CD14-positive monocyte (primary cell): ENCODE results near the gene TTLL10. TPM values are rescaled to one million over a fixed set of nuclear protein-coding genes. Genes with fewer than 3 reads are reported as not detected.

Source experiments
- DNase-seq, 3 donors: peaks; one replicate each; pipeline ENCODE4 v3.0.0-alpha.2; 2011 to 2022
- H2AFZ ChIP-seq: 2 replicates; pipeline ENCODE4 v1.6.0; 2012; ENCODE audit warnings: mild to moderate bottlenecking, low read depth, low read length, inconsistent platforms; ENCODE audit not compliant: insufficient read depth, poor library complexity, severe bottlenecking
- H3K27ac ChIP-seq, 2 donors: 1 replicate in 1 of 2; 2 replicates in 1 of 2; pipeline ENCODE4 v1.5.1; 2012 to 2013; ENCODE audit warnings: low read length in 2 of 2, control low read depth in 1 of 2, inconsistent platforms in 1 of 2, low read depth in 1 of 2, mild to moderate bottlenecking in 1 of 2
- H3K27me3 ChIP-seq, 2 donors: one replicate each; pipeline versions ENCODE4 v1.6.0 to v1.6.1; 2011 to 2013; ENCODE audit warnings: low read length in 2 of 2; ENCODE audit not compliant: control insufficient read depth in 2 of 2, insufficient read depth in 2 of 2
- H3K36me3 ChIP-seq, 2 donors: replicated peaks in 1 of 2; 1 replicate in 1 of 2; 2 replicates in 1 of 2; pipeline versions ENCODE4 v1.5.1 to v1.6.1; 2012 to 2013; ENCODE audit warnings: low read length in 2 of 2, control low read depth in 1 of 2, inconsistent platforms in 1 of 2, mild to moderate bottlenecking in 1 of 2; ENCODE audit not compliant: insufficient read depth in 2 of 2, control insufficient read depth in 1 of 2
- H3K4me1 ChIP-seq, 2 donors: 1 replicate in 1 of 2; 2 replicates in 1 of 2; pipeline versions ENCODE4 v1.5.1 to v1.6.1; 2012 to 2013; ENCODE audit warnings: low read length in 2 of 2, control low read depth in 1 of 2, inconsistent platforms in 1 of 2, mild to moderate bottlenecking in 1 of 2, moderate library complexity in 1 of 2; ENCODE audit not compliant: insufficient read depth in 2 of 2, control insufficient read depth in 1 of 2
- H3K4me2 ChIP-seq: replicated peaks from 2 replicates; pipeline ENCODE3; 2012; ENCODE audit warnings: low read length, moderate library complexity, mild to moderate bottlenecking; ENCODE audit not compliant: poor library complexity, severe bottlenecking; ENCODE audit errors: extremely low read depth
- H3K4me3 ChIP-seq, 3 experiments: fragments of 200-600 bp in 1 of 3; sonication (generic) in 1 of 3; replicated peaks in 1 of 3; 1 replicate in 2 of 3; 2 replicates in 1 of 3; pipeline ENCODE4 v1.5.1; 2011 to 2013; ENCODE audit warnings: low read length in 3 of 3, mild to moderate bottlenecking in 3 of 3, control low read depth in 2 of 3, low read depth in 2 of 3, inconsistent platforms in 1 of 3, moderate library complexity in 1 of 3
- H3K79me2 ChIP-seq: 2 replicates; pipeline ENCODE4 v1.6.0; 2012; ENCODE audit warnings: mild to moderate bottlenecking, control low read depth, inconsistent platforms, low read length, moderate library complexity; ENCODE audit not compliant: insufficient read depth
- H3K9ac ChIP-seq: 2 replicates; pipeline ENCODE4 v1.6.0; 2017; ENCODE audit warnings: low read length, mild to moderate bottlenecking; ENCODE audit not compliant: insufficient read depth, poor library complexity, severe bottlenecking
- H3K9me3 ChIP-seq, 2 donors: replicated peaks in 1 of 2; 1 replicate in 1 of 2; 2 replicates in 1 of 2; pipeline versions ENCODE4 v1.5.1 to v1.6.1; 2012 to 2013; ENCODE audit warnings: low read length in 2 of 2, control low read depth in 1 of 2; ENCODE audit not compliant: control insufficient read depth in 1 of 2, insufficient read depth in 1 of 2
- H4K20me1 ChIP-seq: 2 replicates; pipeline ENCODE4 v1.6.0; 2012; ENCODE audit warnings: mild to moderate bottlenecking, low read length, control low read depth, moderate library complexity; ENCODE audit not compliant: insufficient read depth
- H3K27ac Mint-ChIP-seq, 7 donors: one replicate each; pipeline ENCODE4 v1.8.0; 2020; ENCODE audit warnings: mild to moderate bottlenecking in 7 of 7, mixed read lengths in 7 of 7, moderate library complexity in 6 of 7, inconsistent platforms in 2 of 7
- H3K27me3 Mint-ChIP-seq, 3 donors: one replicate each; pipeline ENCODE4 v1.8.0; 2021 to 2022; ENCODE audit warnings: low read depth in 3 of 3, mild to moderate bottlenecking in 3 of 3, mixed read lengths in 3 of 3, moderate library complexity in 3 of 3, inconsistent platforms in 1 of 3
- H3K36me3 Mint-ChIP-seq, 2 donors: one replicate each; pipeline ENCODE4 v1.8.0; 2020; ENCODE audit warnings: mixed read lengths in 2 of 2, inconsistent platforms in 1 of 2, mild to moderate bottlenecking in 1 of 2
- H3K4me1 Mint-ChIP-seq: one replicate; pipeline ENCODE4 v1.8.0; 2020; ENCODE audit warnings: mild to moderate bottlenecking, mixed read lengths
- H3K4me3 Mint-ChIP-seq, 2 donors: one replicate each; pipeline ENCODE4 v1.8.0; 2020; ENCODE audit warnings: mild to moderate bottlenecking in 2 of 2, mixed read lengths in 2 of 2, moderate library complexity in 1 of 2
- H3K9me3 Mint-ChIP-seq, 7 donors: one replicate each; pipeline ENCODE4 v1.8.0; 2020 to 2022; ENCODE audit warnings: mixed read lengths in 7 of 7, mild to moderate bottlenecking in 6 of 7, moderate library complexity in 6 of 7, inconsistent platforms in 2 of 7
- WGBS: methylation state at CpG from one replicate; pipeline ENCODE4 v1.1.5; 2013; ENCODE audit warnings: missing lambda C conversion rate; ENCODE audit not compliant: insufficient coverage; 5-methylcytosine and 5-hydroxymethylcytosine counted together
- intact Hi-C, 2 donors: fragments of 100-400 bp; cut with micrococcal nuclease; formaldehyde crosslinking; loops; one replicate each; pipeline versions ENCODE4 v1.15.0 to v1.15.1; 2023
- polyA plus RNA-seq, 3 donors: library from polyadenylated mRNA; depleted of rRNA in 1 of 3; unstranded in 2 of 3; stranded (reverse) in 1 of 3; fragments of 300-500 nt in 2 of 3; fragments of >200 nt in 1 of 3; fragmentation: Illumina TruSeq in 2 of 3; gene quantifications; 1 replicate in 2 of 3; 2 replicates in 1 of 3; pipeline ENCODE4 v1.2.3, GENCODE V29; 2012 to 2021
- TF ChIP-seq, protein P1 (sequence below): fragments of 200-600 bp; IDR thresholded peaks from one replicate; pipeline ENCODE4 v1.8.0; 2022; ENCODE audit warnings: antibody characterized with exemption, mild to moderate bottlenecking

The TTLL10 gene
- polyA plus RNA-seq, 3 donors, result 0.06 TPM; not detected in 2

DNA sequence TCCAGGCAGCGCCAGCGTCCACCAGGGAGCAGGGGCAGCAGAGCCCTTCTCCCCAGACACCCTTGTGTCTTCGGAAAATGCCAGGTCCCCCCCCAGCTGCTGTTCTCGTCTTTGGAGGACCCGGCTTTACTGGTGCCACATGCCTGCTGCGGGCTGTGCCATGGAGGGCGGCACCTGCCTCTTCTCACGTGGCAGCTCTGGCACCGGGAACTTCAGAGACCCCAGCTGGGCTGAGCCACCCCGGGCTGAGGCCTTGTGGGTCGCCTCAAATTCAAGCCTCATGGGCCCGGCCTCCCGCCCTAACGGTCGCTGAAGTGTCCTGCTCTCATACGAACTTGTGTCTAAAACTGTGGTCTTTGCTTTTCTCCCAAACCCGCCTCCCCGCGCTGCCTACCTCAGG, 30.8 kb upstream of the TTLL10 start:
- Mint-ChIP-seq H3K27ac (no peak overlapping the region), H3K27me3 (peaks cover 3 to 29% (median 19%) of the 10 kb centered on the region in 3 donors), H3K4me3 (no peak overlapping the region), H3K36me3 (no peaks in the 10 kb centered on the region), H3K4me1 (peaks cover 2% of the 10 kb centered on the region), H3K9me3 (no peaks in the 10 kb centered on the region)
- TF ChIP-seq, protein P1, sequence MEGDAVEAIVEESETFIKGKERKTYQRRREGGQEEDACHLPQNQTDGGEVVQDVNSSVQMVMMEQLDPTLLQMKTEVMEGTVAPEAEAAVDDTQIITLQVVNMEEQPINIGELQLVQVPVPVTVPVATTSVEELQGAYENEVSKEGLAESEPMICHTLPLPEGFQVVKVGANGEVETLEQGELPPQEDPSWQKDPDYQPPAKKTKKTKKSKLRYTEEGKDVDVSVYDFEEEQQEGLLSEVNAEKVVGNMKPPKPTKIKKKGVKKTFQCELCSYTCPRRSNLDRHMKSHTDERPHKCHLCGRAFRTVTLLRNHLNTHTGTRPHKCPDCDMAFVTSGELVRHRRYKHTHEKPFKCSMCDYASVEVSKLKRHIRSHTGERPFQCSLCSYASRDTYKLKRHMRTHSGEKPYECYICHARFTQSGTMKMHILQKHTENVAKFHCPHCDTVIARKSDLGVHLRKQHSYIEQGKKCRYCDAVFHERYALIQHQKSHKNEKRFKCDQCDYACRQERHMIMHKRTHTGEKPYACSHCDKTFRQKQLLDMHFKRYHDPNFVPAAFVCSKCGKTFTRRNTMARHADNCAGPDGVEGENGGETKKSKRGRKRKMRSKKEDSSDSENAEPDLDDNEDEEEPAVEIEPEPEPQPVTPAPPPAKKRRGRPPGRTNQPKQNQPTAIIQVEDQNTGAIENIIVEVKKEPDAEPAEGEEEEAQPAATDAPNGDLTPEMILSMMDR, result no peak
- no peak overlapping the region for H3K4me2 ChIP-seq
- peaks cover 0 to 6% of the 10 kb centered on the region in 2 donors for H3K27me3 ChIP-seq
- H2AFZ ChIP-seq, result no peak overlapping the region
- peaks cover 3 to 10% of the 10 kb centered on the region in 2 donors for H3K4me1 ChIP-seq
- intact Hi-C loops, result no loop called here
- no peak overlapping the region for H3K4me3 ChIP-seq
- no peaks in the 10 kb centered on the region for H3K9me3 ChIP-seq
- no peaks in the 10 kb centered on the region for H3K79me2 ChIP-seq
- H3K36me3 ChIP-seq, result no peaks in the 10 kb centered on the region
- H3K9ac ChIP-seq, result no peak overlapping the region
- WGBS, result 94% methylated on average over 19 of the region's 19 CpGs
- DNase-seq, result no peak
- H4K20me1 ChIP-seq, result no peaks in the 10 kb centered on the region
- H3K27ac ChIP-seq, result no peak overlapping the region

DNA sequence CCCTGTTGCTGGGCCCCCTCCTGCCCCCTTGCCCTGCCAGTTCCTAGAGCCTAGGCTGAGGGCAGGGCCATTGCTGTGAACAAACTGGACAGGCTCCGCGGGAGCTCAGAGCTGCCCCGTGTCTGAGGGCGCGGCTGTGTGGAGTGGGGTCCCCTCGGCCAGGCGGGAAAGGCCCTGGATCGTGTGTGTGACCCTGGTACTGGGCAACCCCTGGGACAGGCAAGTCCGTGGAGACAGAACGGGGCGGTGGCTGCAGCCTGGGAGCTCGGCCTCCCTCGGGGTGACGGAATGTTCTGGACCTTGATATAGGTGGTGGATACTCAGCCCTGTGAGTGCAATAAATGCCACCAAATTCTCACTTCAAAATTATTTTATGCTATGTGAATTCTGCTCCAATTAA, 30.0 kb upstream of the TTLL10 start:
- H3K4me1 ChIP-seq, result peaks cover 3 to 10% of the 10 kb centered on the region in 2 donors
- H3K36me3 ChIP-seq, result no peaks in the 10 kb centered on the region
- H3K4me3 ChIP-seq, result no peak overlapping the region
- peak overlapping the region; percentile 72 for H2AFZ ChIP-seq
- Mint-ChIP-seq H3K27me3 (peaks cover 1 to 21% (median 12%) of the 10 kb centered on the region in 3 donors), H3K9me3 (no peaks in the 10 kb centered on the region), H3K36me3 (no peaks in the 10 kb centered on the region), H3K4me1 (peaks cover 2% of the 10 kb centered on the region), H3K27ac (no peak overlapping the region), H3K4me3 (no peak overlapping the region)
- intact Hi-C loops, result no loop called here
- DNase-seq, result no peak
- H3K27me3 ChIP-seq, result peaks cover 0 to 4% of the 10 kb centered on the region in 2 donors
- WGBS, result 92% methylated on average over 7 of the region's 14 CpGs
- H3K9me3 ChIP-seq, result no peaks in the 10 kb centered on the region
- TF ChIP-seq, protein P1, result no peak
- H3K27ac ChIP-seq, result no peak overlapping the region
- H3K9ac ChIP-seq, result no peak overlapping the region
- H4K20me1 ChIP-seq, result no peaks in the 10 kb centered on the region
- no peaks in the 10 kb centered on the region for H3K79me2 ChIP-seq
- H3K4me2 ChIP-seq, result no peak overlapping the region
